ENCODE measurements around the gene ELOA.

DNA sequence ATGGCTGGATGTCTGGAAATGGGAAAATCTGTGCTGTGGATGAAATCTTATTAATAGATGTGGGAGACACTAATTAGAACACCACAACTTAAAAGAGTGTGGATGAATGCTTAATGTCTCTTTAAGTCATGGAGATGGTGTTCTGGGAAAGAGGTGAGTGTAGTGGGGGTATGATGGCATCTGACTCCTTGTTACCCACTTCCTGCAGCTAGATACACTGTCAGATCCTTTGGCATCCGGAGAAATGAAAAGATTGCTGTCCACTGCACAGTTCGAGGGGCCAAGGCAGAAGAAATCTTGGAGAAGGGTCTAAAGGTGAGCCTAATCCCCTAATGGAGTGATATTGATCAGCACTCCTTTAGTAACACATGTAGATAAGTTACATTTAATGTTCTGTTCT is 49.7 kb upstream of the ELOA start:
- TF ChIP-seq, protein P1, sequence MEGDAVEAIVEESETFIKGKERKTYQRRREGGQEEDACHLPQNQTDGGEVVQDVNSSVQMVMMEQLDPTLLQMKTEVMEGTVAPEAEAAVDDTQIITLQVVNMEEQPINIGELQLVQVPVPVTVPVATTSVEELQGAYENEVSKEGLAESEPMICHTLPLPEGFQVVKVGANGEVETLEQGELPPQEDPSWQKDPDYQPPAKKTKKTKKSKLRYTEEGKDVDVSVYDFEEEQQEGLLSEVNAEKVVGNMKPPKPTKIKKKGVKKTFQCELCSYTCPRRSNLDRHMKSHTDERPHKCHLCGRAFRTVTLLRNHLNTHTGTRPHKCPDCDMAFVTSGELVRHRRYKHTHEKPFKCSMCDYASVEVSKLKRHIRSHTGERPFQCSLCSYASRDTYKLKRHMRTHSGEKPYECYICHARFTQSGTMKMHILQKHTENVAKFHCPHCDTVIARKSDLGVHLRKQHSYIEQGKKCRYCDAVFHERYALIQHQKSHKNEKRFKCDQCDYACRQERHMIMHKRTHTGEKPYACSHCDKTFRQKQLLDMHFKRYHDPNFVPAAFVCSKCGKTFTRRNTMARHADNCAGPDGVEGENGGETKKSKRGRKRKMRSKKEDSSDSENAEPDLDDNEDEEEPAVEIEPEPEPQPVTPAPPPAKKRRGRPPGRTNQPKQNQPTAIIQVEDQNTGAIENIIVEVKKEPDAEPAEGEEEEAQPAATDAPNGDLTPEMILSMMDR (IDR thresholded peaks at IDR 0.05) = no peak
- no peak for TF ChIP-seq EZH2phosphoT487 (IDR thresholded peaks at IDR 0.05)
- no peak for TF ChIP-seq EZH2 (IDR thresholded peaks at IDR 0.05)
